ENCODE results near the gene CPE. TPM values are rescaled to one million over a fixed set of nuclear protein-coding genes. Genes with fewer than 3 reads are reported as not detected.

CPE gene
- total RNA-seq, 1 experiment from 2014 or later, result 0.92 TPM

DNA sequence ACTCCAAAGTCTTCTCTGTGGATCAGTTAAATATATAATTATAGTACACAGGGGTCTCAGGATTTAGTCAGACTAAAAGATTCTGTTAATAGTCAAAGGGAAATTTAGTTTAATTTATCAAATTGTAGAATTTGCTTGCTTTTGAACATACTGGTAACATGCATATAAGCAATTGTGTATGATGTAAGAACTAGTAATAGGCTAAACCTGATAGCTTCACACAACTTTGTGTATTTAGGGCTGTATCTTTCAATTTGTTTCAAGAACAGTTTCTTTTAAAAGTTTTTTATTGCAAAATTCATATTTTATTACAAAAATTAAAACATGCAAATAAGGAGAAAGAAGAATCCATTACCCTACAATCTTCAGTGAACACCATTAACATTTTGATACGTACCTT lies 99.5 kb downstream of the CPE start:
- ChIA-PET POLR2A (no interaction called here), CTCF (no interaction called here)
- Histone ChIP-seq H3K4me3 (ENCODE audit: low read depth in 2 of 2, low read length in 2 of 2) (no peak overlapping the region), H3K36me3 (ENCODE audit: control insufficient read depth, insufficient read depth, low read length) (no peaks in the 10 kb centered on the region), H3K4me1 (ENCODE audit: control insufficient read depth, insufficient read depth, low read length) (no peaks in the 10 kb centered on the region), H3K27me3 (ENCODE audit: control insufficient read depth, insufficient read depth, low read length) (no peaks in the 10 kb centered on the region), H3K9me3 (ENCODE audit: control insufficient read depth, insufficient read depth, low read depth, low read length) (peaks cover 3% of the 10 kb centered on the region; the same call in 1 of the 2 replicates), H3K27ac (ENCODE audit: low read length) (no peak overlapping the region)
- ATAC-seq (no peak), DNase-seq (ENCODE audit: low read depth, low spot score) (no peak)
- in situ Hi-C loops (cut with HindIII; ENCODE audit: low pct_unique_long_range_greater_than_20kb, low sequenced_read_pairs), result no loop called here
- TF ChIP-seq POLR2AphosphoS5 (IDR thresholded peaks at IDR 0.05; ENCODE audit: low read depth, low read length) (no peak), SIN3A (IDR thresholded peaks at IDR 0.05; ENCODE audit: borderline replicate concordance, insufficient read depth, low read depth, low read length) (no peak), TCF7L2 (IDR thresholded peaks at IDR 0.05; ENCODE audit: low read depth, low read length) (no peak)
- TF ChIP-seq, protein P1, sequence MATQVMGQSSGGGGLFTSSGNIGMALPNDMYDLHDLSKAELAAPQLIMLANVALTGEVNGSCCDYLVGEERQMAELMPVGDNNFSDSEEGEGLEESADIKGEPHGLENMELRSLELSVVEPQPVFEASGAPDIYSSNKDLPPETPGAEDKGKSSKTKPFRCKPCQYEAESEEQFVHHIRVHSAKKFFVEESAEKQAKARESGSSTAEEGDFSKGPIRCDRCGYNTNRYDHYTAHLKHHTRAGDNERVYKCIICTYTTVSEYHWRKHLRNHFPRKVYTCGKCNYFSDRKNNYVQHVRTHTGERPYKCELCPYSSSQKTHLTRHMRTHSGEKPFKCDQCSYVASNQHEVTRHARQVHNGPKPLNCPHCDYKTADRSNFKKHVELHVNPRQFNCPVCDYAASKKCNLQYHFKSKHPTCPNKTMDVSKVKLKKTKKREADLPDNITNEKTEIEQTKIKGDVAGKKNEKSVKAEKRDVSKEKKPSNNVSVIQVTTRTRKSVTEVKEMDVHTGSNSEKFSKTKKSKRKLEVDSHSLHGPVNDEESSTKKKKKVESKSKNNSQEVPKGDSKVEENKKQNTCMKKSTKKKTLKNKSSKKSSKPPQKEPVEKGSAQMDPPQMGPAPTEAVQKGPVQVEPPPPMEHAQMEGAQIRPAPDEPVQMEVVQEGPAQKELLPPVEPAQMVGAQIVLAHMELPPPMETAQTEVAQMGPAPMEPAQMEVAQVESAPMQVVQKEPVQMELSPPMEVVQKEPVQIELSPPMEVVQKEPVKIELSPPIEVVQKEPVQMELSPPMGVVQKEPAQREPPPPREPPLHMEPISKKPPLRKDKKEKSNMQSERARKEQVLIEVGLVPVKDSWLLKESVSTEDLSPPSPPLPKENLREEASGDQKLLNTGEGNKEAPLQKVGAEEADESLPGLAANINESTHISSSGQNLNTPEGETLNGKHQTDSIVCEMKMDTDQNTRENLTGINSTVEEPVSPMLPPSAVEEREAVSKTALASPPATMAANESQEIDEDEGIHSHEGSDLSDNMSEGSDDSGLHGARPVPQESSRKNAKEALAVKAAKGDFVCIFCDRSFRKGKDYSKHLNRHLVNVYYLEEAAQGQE (IDR thresholded peaks at IDR 0.05; ENCODE audit: insufficient read depth in 1 of 2, low read depth in 2 of 2, low read length in 1 of 2), result no peak
- TF ChIP-seq, protein P2, sequence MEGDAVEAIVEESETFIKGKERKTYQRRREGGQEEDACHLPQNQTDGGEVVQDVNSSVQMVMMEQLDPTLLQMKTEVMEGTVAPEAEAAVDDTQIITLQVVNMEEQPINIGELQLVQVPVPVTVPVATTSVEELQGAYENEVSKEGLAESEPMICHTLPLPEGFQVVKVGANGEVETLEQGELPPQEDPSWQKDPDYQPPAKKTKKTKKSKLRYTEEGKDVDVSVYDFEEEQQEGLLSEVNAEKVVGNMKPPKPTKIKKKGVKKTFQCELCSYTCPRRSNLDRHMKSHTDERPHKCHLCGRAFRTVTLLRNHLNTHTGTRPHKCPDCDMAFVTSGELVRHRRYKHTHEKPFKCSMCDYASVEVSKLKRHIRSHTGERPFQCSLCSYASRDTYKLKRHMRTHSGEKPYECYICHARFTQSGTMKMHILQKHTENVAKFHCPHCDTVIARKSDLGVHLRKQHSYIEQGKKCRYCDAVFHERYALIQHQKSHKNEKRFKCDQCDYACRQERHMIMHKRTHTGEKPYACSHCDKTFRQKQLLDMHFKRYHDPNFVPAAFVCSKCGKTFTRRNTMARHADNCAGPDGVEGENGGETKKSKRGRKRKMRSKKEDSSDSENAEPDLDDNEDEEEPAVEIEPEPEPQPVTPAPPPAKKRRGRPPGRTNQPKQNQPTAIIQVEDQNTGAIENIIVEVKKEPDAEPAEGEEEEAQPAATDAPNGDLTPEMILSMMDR (IDR thresholded peaks at IDR 0.05), result no peak
- intact Hi-C loops (cut with micrococcal nuclease; ENCODE audit: unreplicated experiment), result no loop called here
- BruUV-seq (replicated peaks), result no TSS peak

DNA sequence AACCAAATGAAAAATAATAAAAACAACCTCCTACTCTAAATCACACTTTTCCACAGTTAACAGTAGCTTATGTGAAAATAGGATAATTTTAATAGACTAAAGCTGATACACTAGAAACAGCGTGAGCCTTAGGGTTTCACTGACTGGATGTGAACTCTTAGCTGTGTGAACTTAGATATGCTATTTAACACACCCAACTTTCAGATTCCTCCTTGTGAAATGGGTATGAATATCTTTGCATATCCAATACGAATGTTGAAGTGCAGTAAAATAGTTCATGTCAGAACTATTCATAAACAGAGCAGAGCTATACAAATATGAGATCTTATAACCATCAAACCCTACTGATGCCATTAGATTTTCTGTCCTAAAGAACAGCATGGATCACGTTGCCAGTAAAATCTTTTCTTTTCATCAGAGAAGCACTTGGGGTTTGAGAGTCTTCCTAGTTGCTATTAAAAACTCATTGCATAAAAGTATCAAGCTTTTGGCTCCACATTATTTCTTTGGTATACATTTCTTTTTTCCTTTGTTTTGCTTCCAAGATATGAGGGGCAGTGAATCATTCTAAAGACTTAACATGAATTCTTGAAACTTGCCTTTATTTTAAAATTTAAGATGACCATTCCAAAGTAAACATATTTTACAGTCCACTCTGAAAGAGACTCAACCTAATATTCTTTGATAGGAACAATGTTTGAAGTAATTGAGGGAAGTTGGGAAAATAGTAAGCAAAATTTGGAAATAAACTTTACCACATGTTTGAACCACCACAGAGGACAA lies 102.4 kb downstream of the CPE start:
- no peaks in the 10 kb centered on the region for H3K27me3 ChIP-seq (ENCODE audit: control insufficient read depth, insufficient read depth, low read length)
- BruUV-seq (replicated peaks), result no TSS peak
- no peaks in the 10 kb centered on the region for H3K9me3 ChIP-seq (ENCODE audit: control insufficient read depth, insufficient read depth, low read depth, low read length)
- ATAC-seq, result no peak
- in situ Hi-C loops (cut with HindIII; ENCODE audit: low pct_unique_long_range_greater_than_20kb, low sequenced_read_pairs) (no loop called here), intact Hi-C loops (cut with micrococcal nuclease; ENCODE audit: unreplicated experiment) (no loop called here)
- no peaks in the 10 kb centered on the region for H3K4me1 ChIP-seq (ENCODE audit: control insufficient read depth, insufficient read depth, low read length)
- H3K4me3 ChIP-seq (ENCODE audit: low read depth in 2 of 2, low read length in 2 of 2), result no peak overlapping the region
- TF ChIP-seq, protein P1 (IDR thresholded peaks at IDR 0.05; ENCODE audit: insufficient read depth in 1 of 2, low read depth in 2 of 2, low read length in 1 of 2), result no peak
- TF ChIP-seq POLR2AphosphoS5 (IDR thresholded peaks at IDR 0.05; ENCODE audit: low read depth, low read length) (no peak), SIN3A (IDR thresholded peaks at IDR 0.05; ENCODE audit: borderline replicate concordance, insufficient read depth, low read depth, low read length) (no peak), TCF7L2 (IDR thresholded peaks at IDR 0.05; ENCODE audit: low read depth, low read length) (no peak)
- TF ChIP-seq, protein P2 (IDR thresholded peaks at IDR 0.05), result no peak
- H3K27ac ChIP-seq (ENCODE audit: low read length), result no peak overlapping the region
- no peaks in the 10 kb centered on the region for H3K36me3 ChIP-seq (ENCODE audit: control insufficient read depth, insufficient read depth, low read length)
- ChIA-PET CTCF (interaction anchor here (0.6 kb wide), 1 partner anchor 9 kb away, joined by 3 read pairs; no protein-coding TSS in a partner anchor), POLR2A (no interaction called here)
- no peak for DNase-seq (ENCODE audit: low read depth, low spot score)

All from Panc1 (cell line).